ENCODE data around the gene ZFAND3.

ZFAND3 gene

DNA sequence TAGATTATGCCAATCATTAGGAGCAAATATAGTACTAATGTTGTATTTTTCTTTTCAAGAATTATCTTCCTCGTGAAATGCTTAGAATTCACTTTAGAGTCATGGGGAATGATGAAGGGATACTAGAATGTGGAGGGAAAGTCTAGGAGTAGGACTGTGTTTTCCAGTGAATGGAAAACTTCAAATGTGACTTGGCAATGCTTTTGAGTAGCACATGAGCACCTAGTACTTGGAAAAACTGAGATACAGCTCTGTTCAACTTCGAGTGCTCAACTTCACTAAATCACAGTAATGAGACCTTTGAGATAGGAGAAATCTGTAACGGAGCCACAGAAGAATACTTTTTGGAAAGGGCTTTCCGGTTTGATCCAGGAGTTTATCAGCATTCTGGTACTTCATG, 272.9 kb downstream of the ZFAND3 start:
- Mint-ChIP-seq H3K4me1 (ENCODE audit: low read depth) (peaks cover under 1% of the 10 kb centered on the region), H3K36me3 (ENCODE audit: low read depth) (peaks cover 1% of the 10 kb centered on the region), H3K27ac (no peak overlapping the region), H3K27me3 (ENCODE audit: low read depth) (no peaks in the 10 kb centered on the region), H3K9me3 (no peaks in the 10 kb centered on the region), H3K4me3 (no peak overlapping the region)
- DNase-seq (ENCODE audit: low spot score) = no peak

DNA sequence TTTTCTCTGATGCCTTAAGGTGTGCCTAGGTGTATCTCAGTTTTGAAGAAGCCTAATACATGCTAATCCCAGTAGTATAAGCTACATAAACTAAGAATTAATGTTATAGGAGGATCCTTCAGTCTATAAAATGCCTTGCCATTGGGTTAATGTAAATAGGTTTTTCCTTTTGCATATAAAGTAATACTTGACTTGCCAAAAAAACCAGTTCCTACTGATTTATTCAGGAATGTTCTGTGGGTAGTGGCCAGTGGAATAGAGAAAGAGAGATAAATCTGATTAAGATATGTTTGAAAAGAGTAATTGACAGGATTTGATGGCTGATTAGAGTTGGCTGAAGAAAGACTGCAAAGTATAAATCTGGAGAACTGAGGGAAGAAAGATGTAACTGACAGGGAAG, 273.4 kb downstream of the ZFAND3 start:
- Mint-ChIP-seq H3K4me3 (no peak overlapping the region), H3K27ac (no peak overlapping the region), H3K27me3 (ENCODE audit: low read depth) (no peaks in the 10 kb centered on the region), H3K9me3 (no peaks in the 10 kb centered on the region), H3K4me1 (ENCODE audit: low read depth) (peaks cover 3% of the 10 kb centered on the region), H3K36me3 (ENCODE audit: low read depth) (no peaks in the 10 kb centered on the region)
- DNase-seq (ENCODE audit: low spot score) = no peak

DNA sequence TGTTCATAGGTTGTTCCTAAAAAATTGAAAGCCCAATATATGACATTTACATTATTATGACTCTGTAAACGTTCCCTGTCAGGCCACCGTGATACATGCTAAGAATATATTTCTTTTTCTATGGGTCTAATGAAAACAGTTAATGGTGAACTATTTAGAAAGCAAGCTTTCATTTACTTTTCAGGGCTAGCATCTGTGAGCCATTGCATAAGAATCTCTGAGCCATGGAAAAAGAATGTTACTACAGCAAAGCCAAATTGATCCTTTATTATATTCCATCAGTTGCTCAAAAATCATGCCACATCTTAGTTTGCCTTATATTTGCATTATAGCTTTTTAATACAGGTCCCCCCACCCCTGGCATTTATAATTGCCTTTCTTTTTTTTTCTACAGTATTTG, 275.5 kb downstream of the ZFAND3 start:
- H3K9me3 Mint-ChIP-seq = no peaks in the 10 kb centered on the region
- H3K4me1 Mint-ChIP-seq (ENCODE audit: low read depth) = peaks cover 5% of the 10 kb centered on the region
- H3K36me3 Mint-ChIP-seq (ENCODE audit: low read depth) = no peaks in the 10 kb centered on the region
- DNase-seq (ENCODE audit: low spot score) = no peak
- H3K4me3 Mint-ChIP-seq = no peak overlapping the region
- no peaks in the 10 kb centered on the region for H3K27me3 Mint-ChIP-seq (ENCODE audit: low read depth)
- H3K27ac Mint-ChIP-seq = no peak overlapping the region

- no peak overlapping the region for H3K27ac Mint-ChIP-seq
- peaks cover 2% of the 10 kb centered on the region for H3K36me3 Mint-ChIP-seq (ENCODE audit: low read depth)
- no peak overlapping the region for H3K4me3 Mint-ChIP-seq
- DNase-seq (ENCODE audit: low spot score) = no peak
- H3K27me3 Mint-ChIP-seq (ENCODE audit: low read depth) = no peaks in the 10 kb centered on the region
- peaks cover 5% of the 10 kb centered on the region for H3K4me1 Mint-ChIP-seq (ENCODE audit: low read depth)
- H3K9me3 Mint-ChIP-seq = no peaks in the 10 kb centered on the region
Measured at GRCh38 chr6:38099221-38099620, 279.7 kb downstream of the ZFAND3 start.

GRCh38 chr6:38100380-38100779, 280.9 kb downstream of the ZFAND3 start:
- no peak overlapping the region for H3K4me3 Mint-ChIP-seq
- no peaks in the 10 kb centered on the region for H3K9me3 Mint-ChIP-seq
- peaks cover 5% of the 10 kb centered on the region for H3K4me1 Mint-ChIP-seq (ENCODE audit: low read depth)
- no peaks in the 10 kb centered on the region for H3K27me3 Mint-ChIP-seq (ENCODE audit: low read depth)
- H3K36me3 Mint-ChIP-seq (ENCODE audit: low read depth) = peaks cover 2% of the 10 kb centered on the region
- H3K27ac Mint-ChIP-seq = no peak overlapping the region
- DNase-seq (ENCODE audit: low spot score) = no peak

DNA sequence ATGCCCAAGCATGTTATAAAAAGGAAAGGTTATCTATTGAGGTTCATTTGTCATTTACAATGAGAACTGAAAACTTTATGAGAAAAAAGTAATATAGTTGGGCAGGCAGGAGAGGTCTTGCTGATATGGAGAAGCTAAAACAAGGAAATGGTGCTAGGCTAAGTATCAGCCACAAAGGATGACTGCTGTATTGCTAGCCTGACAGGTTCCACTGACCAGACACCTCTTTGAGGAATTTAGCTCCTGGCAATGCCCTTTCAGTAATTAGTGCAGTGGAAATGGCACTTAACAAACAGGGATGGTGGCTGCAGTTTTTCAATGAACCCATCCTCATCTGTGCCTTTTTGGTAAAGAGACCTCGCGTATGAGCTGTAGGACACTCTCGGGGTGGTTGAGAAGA, 284.4 kb downstream of the ZFAND3 start:
- Mint-ChIP-seq H3K27ac (no peak overlapping the region), H3K4me3 (no peak overlapping the region), H3K4me1 (ENCODE audit: low read depth) (peaks cover 6% of the 10 kb centered on the region), H3K27me3 (ENCODE audit: low read depth) (no peaks in the 10 kb centered on the region), H3K9me3 (no peaks in the 10 kb centered on the region), H3K36me3 (ENCODE audit: low read depth) (peaks cover 2% of the 10 kb centered on the region)
- no peak for DNase-seq (ENCODE audit: low spot score)

DNA sequence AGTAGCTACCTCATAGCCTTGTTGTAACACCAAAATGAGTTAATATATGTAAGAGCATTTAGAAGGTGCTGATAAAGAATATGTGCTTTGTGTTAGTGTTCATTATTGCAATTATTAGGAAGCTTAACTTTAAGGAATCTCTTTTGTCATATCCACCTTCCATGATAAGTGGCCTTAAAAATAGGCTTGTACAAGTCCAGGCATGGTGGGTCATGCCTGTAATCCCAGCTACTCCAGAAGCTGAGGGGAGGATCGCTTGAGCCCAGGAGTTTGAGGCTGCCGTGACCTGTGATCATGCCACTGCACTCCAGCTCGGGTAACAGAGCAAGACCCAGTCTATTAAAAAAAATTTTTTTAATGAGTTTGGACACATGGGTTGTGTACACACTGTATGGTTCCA, 285.5 kb downstream of the ZFAND3 start:
- H3K4me1 Mint-ChIP-seq (ENCODE audit: low read depth) = peaks cover 4% of the 10 kb centered on the region
- no peaks in the 10 kb centered on the region for H3K27me3 Mint-ChIP-seq (ENCODE audit: low read depth)
- no peak overlapping the region for H3K27ac Mint-ChIP-seq
- no peak for DNase-seq (ENCODE audit: low spot score)
- no peaks in the 10 kb centered on the region for H3K9me3 Mint-ChIP-seq
- peaks cover 2% of the 10 kb centered on the region for H3K36me3 Mint-ChIP-seq (ENCODE audit: low read depth)
- H3K4me3 Mint-ChIP-seq = no peak overlapping the region

- H3K4me3 Mint-ChIP-seq = no peak overlapping the region
- peaks cover 7% of the 10 kb centered on the region for H3K4me1 Mint-ChIP-seq (ENCODE audit: low read depth)
- H3K9me3 Mint-ChIP-seq = no peaks in the 10 kb centered on the region
- no peaks in the 10 kb centered on the region for H3K36me3 Mint-ChIP-seq (ENCODE audit: low read depth)
- no peak for DNase-seq (ENCODE audit: low spot score)
- no peaks in the 10 kb centered on the region for H3K27me3 Mint-ChIP-seq (ENCODE audit: low read depth)
- H3K27ac Mint-ChIP-seq = no peak overlapping the region
Measured at GRCh38 chr6:38107073-38107472, 287.5 kb downstream of the ZFAND3 start.

DNA sequence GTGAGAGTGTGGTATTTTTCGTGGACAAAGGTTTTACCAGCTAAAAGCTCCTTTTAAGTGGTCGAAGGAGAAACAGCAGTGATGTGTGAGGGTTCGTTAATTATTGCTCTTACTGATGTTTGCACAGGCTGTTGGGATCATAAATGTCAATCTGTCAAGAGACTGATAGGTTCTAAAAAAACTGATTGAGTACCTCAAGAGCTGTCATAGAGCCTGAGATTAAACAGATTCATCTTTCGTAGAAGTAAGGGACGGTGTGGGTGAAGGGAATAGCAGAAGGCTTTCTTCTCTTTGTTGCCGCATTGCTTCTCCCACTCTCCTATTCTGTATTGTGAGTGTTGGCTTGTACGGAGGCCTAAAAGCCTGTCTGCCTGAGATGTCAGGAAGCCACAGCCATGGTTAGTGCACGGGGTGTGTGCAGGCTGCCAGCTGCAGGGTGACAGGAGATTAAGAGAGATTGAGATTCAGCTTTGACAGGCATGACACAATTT, 291.0 kb downstream of the ZFAND3 start:
- H3K36me3 Mint-ChIP-seq (ENCODE audit: low read depth) = no peaks in the 10 kb centered on the region
- no peaks in the 10 kb centered on the region for H3K9me3 Mint-ChIP-seq
- no peak overlapping the region for H3K4me3 Mint-ChIP-seq
- H3K4me1 Mint-ChIP-seq (ENCODE audit: low read depth) = peaks cover 7% of the 10 kb centered on the region
- no peak overlapping the region for H3K27ac Mint-ChIP-seq
- no peaks in the 10 kb centered on the region for H3K27me3 Mint-ChIP-seq (ENCODE audit: low read depth)
- no peak for DNase-seq (ENCODE audit: low spot score)

GRCh38 chr6:38112181-38112580, 292.7 kb downstream of the ZFAND3 start:
- Mint-ChIP-seq H3K27me3 (ENCODE audit: low read depth) (no peaks in the 10 kb centered on the region), H3K4me3 (no peak overlapping the region), H3K4me1 (ENCODE audit: low read depth) (peaks cover 7% of the 10 kb centered on the region), H3K27ac (no peak overlapping the region), H3K9me3 (no peaks in the 10 kb centered on the region), H3K36me3 (ENCODE audit: low read depth) (peaks cover under 1% of the 10 kb centered on the region)
- DNase-seq (ENCODE audit: low spot score) = no peak

- Mint-ChIP-seq H3K27me3 (ENCODE audit: low read depth) (no peaks in the 10 kb centered on the region), H3K9me3 (no peaks in the 10 kb centered on the region), H3K4me1 (ENCODE audit: low read depth) (peaks cover 3% of the 10 kb centered on the region), H3K4me3 (no peak overlapping the region), H3K36me3 (ENCODE audit: low read depth) (peaks cover 2% of the 10 kb centered on the region), H3K27ac (no peak overlapping the region)
- no peak for DNase-seq (ENCODE audit: low spot score)
Measured at GRCh38 chr6:38113825-38114576, 294.5 kb downstream of the ZFAND3 start.

- Mint-ChIP-seq H3K36me3 (ENCODE audit: low read depth) (peaks cover 5% of the 10 kb centered on the region), H3K4me3 (no peak overlapping the region), H3K27ac (no peak overlapping the region), H3K4me1 (ENCODE audit: low read depth) (peaks cover 3% of the 10 kb centered on the region), H3K27me3 (ENCODE audit: low read depth) (no peaks in the 10 kb centered on the region), H3K9me3 (no peaks in the 10 kb centered on the region)
- no peak for DNase-seq (ENCODE audit: low spot score)
Measured at GRCh38 chr6:38114976-38115625, 295.6 kb downstream of the ZFAND3 start.

DNA sequence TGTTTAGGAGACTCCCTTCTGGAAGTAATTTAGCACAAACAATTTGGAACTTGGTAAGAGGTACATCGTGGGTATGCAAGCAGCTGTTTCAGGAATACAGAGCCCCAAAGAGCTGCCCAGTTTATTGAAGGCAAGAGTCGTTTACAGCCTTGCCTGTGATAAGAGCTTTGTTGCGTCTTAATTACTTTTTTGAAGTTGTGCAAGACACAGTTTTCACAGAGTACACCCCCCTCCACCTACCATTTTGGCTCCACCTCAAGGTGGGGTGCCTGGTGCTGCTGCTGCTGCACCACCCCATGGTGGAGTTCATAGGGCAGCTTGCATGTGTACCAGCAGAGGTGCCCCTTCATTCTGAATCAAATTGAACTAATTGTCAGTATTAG, 296.1 kb downstream of the ZFAND3 start:
- Mint-ChIP-seq H3K27me3 (ENCODE audit: low read depth) (no peaks in the 10 kb centered on the region), H3K27ac (no peak overlapping the region), H3K4me1 (ENCODE audit: low read depth) (peaks cover 1% of the 10 kb centered on the region), H3K9me3 (no peaks in the 10 kb centered on the region), H3K4me3 (no peak overlapping the region), H3K36me3 (ENCODE audit: low read depth) (peaks cover 5% of the 10 kb centered on the region)
- no peak for DNase-seq (ENCODE audit: low spot score)

DNA sequence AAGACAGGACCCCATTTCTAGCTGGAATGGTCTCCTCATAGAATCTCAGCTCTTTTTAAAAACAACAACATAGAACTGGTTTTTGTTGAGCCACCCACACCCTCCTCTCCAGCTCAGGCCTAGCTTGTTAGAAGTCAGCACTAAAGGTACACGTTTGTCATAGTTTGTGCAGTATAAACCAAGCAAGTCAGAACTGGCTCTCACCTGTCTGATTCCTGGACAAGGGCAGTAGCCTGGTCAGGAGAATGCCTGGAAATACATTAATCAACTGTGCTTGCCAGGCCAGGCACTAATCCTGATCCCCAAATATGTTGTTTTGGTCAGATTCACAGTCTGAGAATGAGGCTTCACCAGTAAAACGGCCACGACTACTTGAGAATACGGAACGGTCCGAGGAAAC, 296.7 kb downstream of the ZFAND3 start:
- Mint-ChIP-seq H3K27ac (no peak overlapping the region), H3K9me3 (no peaks in the 10 kb centered on the region), H3K27me3 (ENCODE audit: low read depth) (no peaks in the 10 kb centered on the region), H3K4me1 (ENCODE audit: low read depth) (no peaks in the 10 kb centered on the region), H3K36me3 (ENCODE audit: low read depth) (peaks cover 5% of the 10 kb centered on the region), H3K4me3 (no peak overlapping the region)
- DNase-seq (ENCODE audit: low spot score) = no peak

Data from T-helper 2 cell treated with Interferon-gamma antibody and Interleukin-4, amounts not matched to agents 5 μg/mL and 100 μg/mL, for 36 hours (primary cell).